ENCODE results near the gene RPL29.
A peak's percentile ranks its signal among the peaks of the same experiment; 100 is the strongest.

RPL29 gene

DNA sequence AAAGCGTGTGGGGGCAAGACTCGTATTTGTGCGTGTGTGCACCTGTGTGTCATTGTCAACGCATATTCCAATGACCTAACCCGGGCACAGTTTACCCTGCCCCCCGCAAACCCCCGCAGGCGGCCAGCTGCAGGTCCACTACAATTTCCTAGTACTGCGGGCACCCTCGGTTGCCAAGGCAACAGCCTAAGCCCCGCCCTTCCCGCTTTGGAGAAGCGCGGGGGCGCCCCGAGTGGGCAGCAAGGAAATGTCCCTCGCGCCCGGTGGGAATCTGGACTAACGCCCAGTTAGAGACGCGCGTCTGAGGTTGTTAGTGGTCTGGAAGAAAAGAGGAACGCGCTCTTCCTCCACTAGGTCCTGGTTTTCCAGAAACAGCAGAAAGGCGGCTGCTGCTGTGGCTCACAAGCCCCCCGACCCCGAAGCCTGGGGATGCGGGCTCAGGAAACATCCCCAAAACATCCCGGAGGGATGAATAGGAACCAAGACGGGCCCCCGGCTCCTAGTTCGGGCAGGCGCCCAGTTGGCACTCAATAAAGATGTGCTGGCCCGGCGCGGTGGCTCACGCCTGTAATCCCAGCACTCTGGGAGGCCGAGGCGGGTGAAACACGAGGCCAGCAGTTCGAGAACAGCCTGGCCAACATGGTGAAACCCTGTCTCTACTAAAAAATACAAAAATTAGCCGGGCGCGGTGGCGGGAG, 19.7 kb downstream of the RPL29 start:
- peaks cover 4% of the 10 kb centered on the region for H3K36me3 Mint-ChIP-seq
- H3K27me3 Mint-ChIP-seq, result no peaks in the 10 kb centered on the region
- peak overlapping the region; percentile 75 for H3K4me3 Mint-ChIP-seq
- CTCF ChIA-PET, result no interaction called here
- peaks cover 46% of the 10 kb centered on the region for H3K4me1 Mint-ChIP-seq
- H3K9me3 Mint-ChIP-seq, result no peaks in the 10 kb centered on the region
- DNase-seq, result peak; percentile 52
- H3K27ac Mint-ChIP-seq, result peak overlapping the region; percentile 68

DNA sequence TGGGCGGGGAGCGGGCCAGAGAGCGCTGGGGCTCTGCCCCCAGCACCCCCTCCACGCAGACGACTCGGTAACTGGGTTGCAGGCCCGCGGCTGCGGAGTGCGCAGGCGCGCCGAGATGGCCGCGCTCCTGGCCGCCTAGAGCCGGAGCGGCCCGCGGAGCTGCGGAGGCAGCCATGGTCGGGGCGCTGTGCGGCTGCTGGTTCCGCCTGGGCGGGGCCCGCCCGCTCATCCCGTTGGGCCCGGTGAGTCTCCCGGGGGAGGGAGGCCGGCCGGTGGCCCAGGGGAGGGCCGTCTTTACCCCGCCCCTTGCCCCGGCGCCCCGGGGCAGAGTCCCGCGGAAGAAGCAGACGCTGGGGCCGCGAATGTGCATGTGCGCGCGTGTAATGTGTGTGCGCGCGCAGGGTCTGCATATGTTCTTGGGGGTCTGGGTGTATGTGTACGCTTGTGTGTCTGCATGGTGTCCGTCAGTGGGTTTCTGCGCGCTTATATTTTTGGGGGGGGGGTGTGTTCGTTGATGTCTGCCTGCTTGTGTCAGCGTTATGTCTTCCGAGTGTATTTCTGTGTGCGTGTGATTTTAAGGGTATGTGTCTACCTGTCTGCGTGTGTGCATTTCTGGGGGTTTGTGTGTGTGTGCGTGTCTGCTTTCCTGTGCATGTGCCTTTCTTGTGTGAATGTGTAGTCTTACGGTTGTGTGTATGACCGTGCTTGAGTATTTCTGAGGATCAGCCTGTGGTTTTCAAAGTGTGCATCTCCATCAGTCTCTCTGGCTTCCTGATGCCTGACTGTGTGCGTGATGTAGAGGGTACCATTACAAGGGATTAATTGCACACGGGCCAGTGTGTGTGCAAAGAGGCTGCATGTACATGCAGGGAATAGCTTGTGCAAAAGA, 20.5 kb downstream of the RPL29 start, which contains the start of gene ABHD14A:
Gene ABHD14A (plus strand): TSS at position 102 of the 889 bp plus-strand sequence. CDS start 72 bp downstream, at position 174.
- CTCF ChIA-PET, result interaction anchor here (0.7 to 2.8 kb wide), 6 partner anchors 8 to 78 kb away, joined by 3 to 25 read pairs (median 8); partner anchors contain the start of genes ACY1, PARP3 and RRP9
- DNase-seq, result peak; percentile 80
- no peaks in the 10 kb centered on the region for H3K27me3 Mint-ChIP-seq
- H3K4me1 Mint-ChIP-seq, result peaks cover 42% of the 10 kb centered on the region
- H3K9me3 Mint-ChIP-seq, result no peaks in the 10 kb centered on the region
- H3K4me3 Mint-ChIP-seq, result peak within 1 kb of the TSS; percentile 95
- H3K36me3 Mint-ChIP-seq, result peaks cover 2% of the 10 kb centered on the region
- H3K27ac Mint-ChIP-seq, result peak within 1 kb of the TSS; percentile 90

DNA sequence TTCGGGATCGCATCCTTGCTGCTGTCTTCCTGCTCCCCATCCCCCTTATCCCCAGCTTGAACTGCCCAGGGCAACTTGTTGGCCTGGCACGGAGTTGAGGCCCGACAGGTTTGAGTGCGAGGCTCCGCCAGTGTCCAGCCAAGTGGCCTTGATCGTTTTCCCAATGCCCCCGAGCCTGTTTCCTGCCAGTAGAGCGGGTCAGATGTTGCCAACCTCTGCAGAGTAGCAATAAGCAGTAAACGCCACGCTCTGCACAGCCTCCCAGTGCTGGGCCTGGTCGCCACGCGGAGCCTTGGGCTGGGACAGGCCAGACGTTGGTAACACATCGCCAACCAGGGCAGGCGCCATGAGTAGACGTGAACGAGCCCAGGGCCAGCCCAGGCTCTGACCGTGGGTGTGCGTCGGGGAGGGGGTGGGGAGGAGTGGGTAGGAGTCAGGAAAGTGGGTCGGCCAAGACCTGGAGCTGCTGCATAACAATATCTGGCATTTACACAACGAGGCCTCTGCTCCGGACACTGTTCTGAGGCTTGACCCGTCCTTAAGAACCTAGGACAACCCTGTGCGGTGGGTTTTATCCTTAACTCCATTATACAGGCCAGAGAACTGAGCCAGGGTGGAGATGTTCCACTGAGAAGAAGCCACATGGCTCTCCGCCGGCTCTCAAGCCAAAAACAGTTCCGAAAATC, 21.3 kb downstream of the RPL29 start:
- peaks cover 42% of the 10 kb centered on the region for H3K4me1 Mint-ChIP-seq
- peak; percentile 43 for DNase-seq
- H3K27ac Mint-ChIP-seq, result peak overlapping the region; percentile 90
- no peaks in the 10 kb centered on the region for H3K9me3 Mint-ChIP-seq
- H3K36me3 Mint-ChIP-seq, result peaks cover 2% of the 10 kb centered on the region
- H3K27me3 Mint-ChIP-seq, result no peaks in the 10 kb centered on the region
- CTCF ChIA-PET, result interaction anchor here (0.6 to 2.8 kb wide), 14 partner anchors 8 to 644 kb away, joined by 3 to 25 read pairs (median 4); partner anchors contain the start of genes ACY1, PARP3, RPL29 and RRP9
- H3K4me3 Mint-ChIP-seq, result peak overlapping the region; percentile 95

DNA sequence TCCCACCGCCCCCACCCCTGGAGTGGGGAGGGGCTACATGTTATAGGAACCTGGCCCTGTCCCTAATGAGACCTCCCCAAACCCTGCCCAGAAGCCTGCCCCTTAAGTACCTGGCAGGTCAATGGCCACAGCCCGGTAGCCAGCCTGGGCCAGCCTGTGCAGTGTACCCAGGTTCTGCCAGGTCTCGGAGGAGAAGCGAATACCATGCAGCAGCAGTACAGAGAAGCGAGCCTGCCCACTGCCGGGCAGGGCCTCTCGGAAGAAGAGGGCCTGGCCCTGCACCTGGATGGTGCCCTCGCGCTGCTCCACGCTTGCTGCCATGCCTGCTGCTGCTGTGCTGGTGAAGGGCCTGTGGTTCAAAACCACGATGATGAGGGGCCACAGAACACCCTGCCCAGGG, 24.3 kb downstream of the RPL29 start:
- H3K4me1 Mint-ChIP-seq, result peaks cover 39% of the 10 kb centered on the region
- no peak overlapping the region for H3K27ac Mint-ChIP-seq
- peaks cover 5% of the 10 kb centered on the region for H3K27me3 Mint-ChIP-seq
- no peak overlapping the region for H3K4me3 Mint-ChIP-seq
- CTCF ChIA-PET, result interaction anchor here (1.0 to 1.4 kb wide), 2 partner anchors 11 to 29 kb away, joined by 3 read pairs; partner anchors contain the start of gene PARP3
- H3K36me3 Mint-ChIP-seq, result peaks cover 2% of the 10 kb centered on the region
- no peak for DNase-seq
- no peaks in the 10 kb centered on the region for H3K9me3 Mint-ChIP-seq

DNA sequence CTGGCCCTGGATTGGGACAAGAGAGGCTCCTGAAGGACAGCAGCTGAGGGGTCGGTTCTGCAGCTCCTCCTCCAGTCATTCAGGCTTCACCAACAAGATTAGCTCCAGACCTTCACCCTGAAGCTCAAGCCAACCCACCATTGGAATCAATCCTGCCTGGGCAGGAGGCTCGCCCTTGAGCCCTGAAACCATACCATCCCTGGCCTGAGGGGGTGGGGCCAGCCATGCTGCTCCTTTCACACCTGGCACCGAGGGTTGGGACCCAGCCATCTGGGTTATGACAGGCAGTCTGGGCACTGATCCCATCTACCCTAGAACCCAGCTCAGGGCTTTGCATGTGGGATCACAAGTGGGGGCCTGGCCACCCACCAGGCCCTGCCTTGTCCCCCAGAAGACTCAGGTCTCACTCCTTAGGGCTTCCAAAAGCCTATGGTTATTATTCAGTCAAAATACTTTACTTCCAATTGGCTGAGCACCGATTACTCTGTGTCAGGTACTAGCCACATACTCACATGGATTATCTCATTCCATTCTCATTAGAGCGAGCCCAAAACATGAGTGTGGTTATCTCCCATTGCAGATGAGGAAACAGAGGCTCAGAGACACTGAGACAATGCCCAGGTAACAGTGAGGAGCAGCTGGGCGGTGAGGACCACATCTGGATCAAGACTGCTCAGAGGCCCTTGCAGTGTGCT, 24.9 kb downstream of the RPL29 start:
- DNase-seq, result no peak
- CTCF ChIA-PET, result interaction anchor here (0.8 to 1.4 kb wide), 2 partner anchors 28 to 30 kb away, joined by 3 read pairs; partner anchors contain the start of gene PARP3
- Mint-ChIP-seq H3K27ac (peak overlapping the region; percentile 29), H3K4me3 (no peak overlapping the region), H3K27me3 (peaks cover 11% of the 10 kb centered on the region), H3K9me3 (no peaks in the 10 kb centered on the region), H3K36me3 (peaks cover 2% of the 10 kb centered on the region), H3K4me1 (peaks cover 38% of the 10 kb centered on the region)

DNA sequence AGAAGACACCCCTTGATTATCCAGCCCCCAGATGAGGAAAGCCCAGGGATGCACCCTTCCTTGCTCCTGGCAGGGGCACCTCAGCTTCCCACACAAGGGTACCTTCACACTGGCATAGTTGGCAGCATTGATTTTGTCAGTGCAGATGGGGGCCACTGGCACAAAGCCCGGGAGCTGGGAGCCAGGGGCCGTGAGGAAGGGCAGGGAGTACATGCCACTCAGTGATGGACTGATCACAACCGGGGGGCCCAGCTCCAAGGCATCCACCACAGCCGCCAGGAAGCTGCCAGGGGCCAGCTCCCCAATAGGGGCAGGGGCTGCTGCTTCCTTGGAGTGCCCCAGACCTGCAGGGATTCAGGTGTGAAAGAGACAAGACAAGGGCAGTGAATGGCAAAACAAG, 25.9 kb downstream of the RPL29 start:
- Mint-ChIP-seq H3K4me3 (no peak overlapping the region), H3K9me3 (no peaks in the 10 kb centered on the region), H3K27ac (no peak overlapping the region), H3K4me1 (peaks cover 38% of the 10 kb centered on the region), H3K27me3 (peaks cover 21% of the 10 kb centered on the region), H3K36me3 (peaks cover 2% of the 10 kb centered on the region)
- CTCF ChIA-PET, result interaction anchor here (0.8 to 1.4 kb wide), 3 partner anchors 27 to 31 kb away, joined by 3 to 4 read pairs (median 3); partner anchors contain the start of genes PARP3 and RRP9
- DNase-seq, result no peak

DNA sequence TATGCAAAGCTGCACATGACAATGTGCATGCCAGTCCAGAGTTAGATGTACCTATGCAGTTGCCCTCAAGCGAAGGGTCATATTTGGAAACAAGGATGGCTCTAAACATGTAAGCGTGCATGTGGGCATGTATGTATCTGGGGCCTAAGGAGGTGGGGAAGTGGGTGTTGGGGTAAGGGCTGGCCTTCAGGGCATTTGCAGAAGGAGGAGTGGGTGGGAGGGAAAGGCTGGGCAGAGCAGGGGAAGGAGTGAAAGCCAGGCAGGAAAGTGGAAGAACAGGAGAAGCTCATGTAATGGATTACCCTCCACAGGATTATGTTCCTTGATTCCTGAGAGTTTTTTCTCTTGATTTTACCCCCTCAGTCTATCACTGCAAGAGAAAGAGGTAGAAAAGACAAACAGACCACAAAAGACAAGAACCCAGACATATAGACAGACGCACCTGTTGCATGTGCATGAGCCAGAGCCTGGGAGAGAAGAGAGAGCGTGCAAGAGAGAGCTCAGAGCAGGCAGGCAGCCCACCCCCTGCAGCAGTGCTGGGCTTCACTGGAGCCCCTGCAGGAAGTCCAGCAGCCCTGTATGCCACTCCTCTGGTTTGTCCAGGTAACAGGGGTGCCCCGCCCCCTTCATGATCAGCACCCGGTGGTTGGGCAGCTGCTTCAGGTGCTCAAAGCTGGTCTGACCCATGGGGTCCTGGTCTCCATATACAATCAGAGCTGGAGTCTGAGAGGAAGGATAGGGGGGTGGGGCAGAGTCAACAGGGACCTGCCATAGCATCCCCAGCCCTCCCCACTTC, 26.6 kb downstream of the RPL29 start:
- peaks cover 2% of the 10 kb centered on the region for H3K36me3 Mint-ChIP-seq
- H3K27ac Mint-ChIP-seq, result no peak overlapping the region
- peaks cover 30% of the 10 kb centered on the region for H3K4me1 Mint-ChIP-seq
- no peaks in the 10 kb centered on the region for H3K9me3 Mint-ChIP-seq
- H3K27me3 Mint-ChIP-seq, result peaks cover 27% of the 10 kb centered on the region
- no peak for DNase-seq
- CTCF ChIA-PET, result interaction anchor here (0.7 to 1.4 kb wide), 2 partner anchors 12 to 28 kb away, joined by 3 to 4 read pairs; partner anchors contain the start of gene RRP9
- peak overlapping the region; percentile 42 for H3K4me3 Mint-ChIP-seq

DNA sequence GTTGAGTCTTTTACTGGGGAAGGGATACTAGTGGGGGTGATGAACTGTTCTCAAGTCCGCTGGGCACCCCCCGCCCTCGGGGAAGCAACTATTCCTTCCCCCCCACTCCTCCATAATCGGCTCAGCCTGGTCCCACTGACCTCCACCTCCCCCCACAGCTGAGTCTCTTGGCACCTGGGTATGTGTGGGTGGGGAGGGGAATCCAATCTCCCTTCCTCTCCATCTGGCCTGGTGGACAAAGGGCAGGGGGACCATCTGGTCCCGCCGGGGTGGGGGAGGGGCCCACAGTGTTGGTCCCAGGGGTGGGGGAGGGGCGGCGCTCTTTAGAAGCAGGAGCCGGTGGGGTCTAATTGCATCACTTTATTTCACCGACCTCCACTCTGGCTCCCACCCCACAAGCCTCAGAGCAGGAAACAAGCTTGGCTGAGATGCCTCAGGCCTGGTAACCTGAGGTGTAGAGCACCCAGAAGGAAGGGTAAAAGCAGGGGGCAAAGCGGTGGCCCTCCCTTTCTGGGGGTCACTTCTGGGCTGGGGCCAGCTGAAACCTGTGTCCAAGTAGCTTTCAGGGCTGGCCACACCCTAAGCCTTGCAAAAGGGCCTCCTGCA, 27.4 kb downstream of the RPL29 start:
- Mint-ChIP-seq H3K4me3 (peak overlapping the region; percentile 80), H3K27me3 (peaks cover 32% of the 10 kb centered on the region), H3K27ac (no peak overlapping the region), H3K36me3 (no peaks in the 10 kb centered on the region), H3K4me1 (peaks cover 26% of the 10 kb centered on the region), H3K9me3 (no peaks in the 10 kb centered on the region)
- DNase-seq, result no peak
- CTCF ChIA-PET, result interaction anchor here (1.4 kb wide), 1 partner anchor 27 kb away, joined by 4 read pairs; the partner anchor contains the start of gene RRP9

DNA sequence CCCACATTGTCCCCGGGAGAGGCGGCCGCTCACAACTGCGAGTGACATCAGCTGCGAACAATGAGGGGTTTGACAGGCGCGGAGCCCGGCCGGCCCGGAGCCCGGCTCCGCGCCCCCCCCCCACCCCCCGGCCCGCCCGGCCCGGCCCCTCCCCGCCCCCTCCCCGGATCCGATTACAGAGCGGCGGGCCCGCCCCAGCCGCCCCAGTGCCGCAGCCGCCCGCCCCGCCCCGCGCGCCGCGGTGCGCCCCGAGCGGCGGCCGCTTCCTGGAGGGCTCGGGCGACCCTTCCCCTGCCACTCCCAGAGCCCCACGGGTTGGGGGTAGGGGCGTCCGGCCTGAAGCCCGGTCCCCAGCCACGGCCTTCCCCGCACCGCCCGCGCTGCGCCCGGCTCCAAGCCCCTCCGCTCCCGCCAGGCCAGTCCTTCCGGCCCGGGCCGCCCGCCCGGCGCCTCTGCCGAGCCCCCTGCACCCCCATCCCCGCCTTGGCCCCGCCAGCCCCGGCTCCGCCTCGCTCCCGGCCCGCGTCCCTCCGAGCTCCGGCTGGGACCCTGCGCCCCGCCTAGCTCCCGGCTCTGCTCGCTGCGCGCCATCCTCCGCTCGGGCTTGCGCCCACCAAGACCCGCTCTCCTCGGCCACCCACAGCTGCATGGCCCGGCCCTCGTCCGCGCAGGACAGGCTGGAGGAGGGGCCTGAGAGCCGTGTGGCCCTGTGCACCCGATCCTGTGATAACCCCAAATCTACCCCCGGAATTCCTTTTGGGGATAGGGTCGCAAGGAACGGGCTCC, 28.1 kb downstream of the RPL29 start, which contains the start of gene PCBP4:
Gene PCBP4 (minus strand): TSS at position 71 of the 786 bp plus-strand sequence. CDS start 6,214 bp downstream, outside the sequence.
- CTCF ChIA-PET, result no interaction called here
- peak within 1 kb of the TSS; percentile 82 for H3K4me3 Mint-ChIP-seq
- DNase-seq, result peak; percentile 65
- peak within 1 kb of the TSS; percentile 73 for H3K27ac Mint-ChIP-seq
- no peaks in the 10 kb centered on the region for H3K9me3 Mint-ChIP-seq
- peaks cover 26% of the 10 kb centered on the region for H3K4me1 Mint-ChIP-seq
- H3K27me3 Mint-ChIP-seq, result peaks cover 39% of the 10 kb centered on the region
- H3K36me3 Mint-ChIP-seq, result no peaks in the 10 kb centered on the region

DNA sequence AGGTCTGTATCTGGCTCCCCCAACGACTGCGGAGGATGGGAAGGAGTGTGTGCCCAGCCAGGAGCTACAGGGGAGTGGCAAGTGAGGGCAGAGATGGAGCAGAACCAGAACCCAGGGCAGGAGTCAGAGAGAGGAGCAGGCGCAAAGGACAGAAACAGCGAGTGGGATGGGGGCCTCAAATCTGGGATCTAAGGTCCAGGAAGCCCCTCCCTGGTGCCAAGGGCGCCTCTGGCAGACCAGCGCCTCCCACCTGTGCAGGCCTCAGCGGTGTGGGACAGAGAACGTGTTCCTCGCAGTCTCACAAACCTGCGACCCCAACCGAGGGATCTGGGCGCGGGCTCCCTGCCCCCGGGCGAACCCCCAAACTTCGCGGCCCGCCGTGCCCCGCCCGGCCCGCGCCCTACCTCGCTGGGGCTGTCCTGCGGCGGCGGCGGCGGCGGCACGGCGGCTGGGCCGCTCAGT, 28.7 kb downstream of the RPL29 start:
- DNase-seq, result no peak
- Mint-ChIP-seq H3K4me3 (peak overlapping the region; percentile 82), H3K27me3 (peaks cover 45% of the 10 kb centered on the region), H3K27ac (peak overlapping the region; percentile 73), H3K36me3 (no peaks in the 10 kb centered on the region), H3K4me1 (peaks cover 20% of the 10 kb centered on the region), H3K9me3 (no peaks in the 10 kb centered on the region)
- CTCF ChIA-PET, result interaction anchor here (1.6 kb wide), 1 partner anchor 10 kb away, joined by 3 read pairs; no protein-coding TSS in a partner anchor

DNA sequence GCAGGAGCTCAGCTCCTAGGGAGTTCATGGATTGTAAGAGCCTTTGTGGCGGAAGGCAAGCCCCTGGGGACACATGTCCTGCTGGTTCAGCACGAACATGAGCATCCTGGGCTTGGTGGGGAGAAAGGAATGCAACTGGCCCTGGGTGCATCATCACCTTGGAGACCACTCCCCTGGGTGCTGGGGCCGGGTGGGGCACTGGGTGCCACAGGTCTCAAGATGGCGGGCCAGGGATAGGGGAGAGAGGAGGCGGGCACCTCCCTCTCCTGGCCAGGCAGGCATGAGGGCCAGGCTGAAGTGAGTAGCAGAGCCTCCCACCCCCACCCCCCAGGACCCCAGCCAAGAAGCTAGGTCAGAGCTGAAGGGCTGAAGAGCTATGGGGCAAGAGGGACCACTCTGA, 29.2 kb downstream of the RPL29 start:
- H3K27ac Mint-ChIP-seq, result peak overlapping the region; percentile 73
- H3K27me3 Mint-ChIP-seq, result peaks cover 50% of the 10 kb centered on the region
- H3K36me3 Mint-ChIP-seq, result no peaks in the 10 kb centered on the region
- peak overlapping the region; percentile 82 for H3K4me3 Mint-ChIP-seq
- CTCF ChIA-PET, result interaction anchor here (1.6 to 2.7 kb wide), 2 partner anchors 8 to 9 kb away, joined by 3 to 12 read pairs; partner anchors contain the start of genes ABHD14A and ABHD14B
- no peak for DNase-seq
- peaks cover 20% of the 10 kb centered on the region for H3K4me1 Mint-ChIP-seq
- H3K9me3 Mint-ChIP-seq, result no peaks in the 10 kb centered on the region
